ENCODE measurements around the gene SYPL2.

SYPL2 gene

DNA sequence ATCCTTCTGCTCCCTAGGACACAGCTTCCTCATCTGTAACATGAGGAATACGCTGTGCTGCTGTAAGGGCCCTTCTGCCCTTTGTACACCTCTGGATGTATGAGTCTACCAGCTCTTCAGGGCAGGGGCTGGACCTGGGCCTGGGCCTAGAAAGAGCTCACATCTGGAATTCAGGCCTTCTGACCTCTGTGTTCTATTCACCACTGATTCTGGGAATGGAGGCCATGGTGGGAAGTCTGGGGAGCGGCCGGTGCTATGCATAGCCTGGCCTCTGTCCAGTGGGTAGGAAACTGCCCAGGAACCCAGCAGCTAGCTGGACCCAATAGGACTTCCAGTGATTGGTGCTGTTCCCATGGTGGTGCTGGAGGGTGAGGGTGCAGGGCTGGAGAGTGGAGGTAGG is 62.4 kb downstream of the SYPL2 start:
- Histone ChIP-seq H3K9me3 (ENCODE audit: control insufficient read depth, low read length) (no peaks in the 10 kb centered on the region), H3K36me3 (ENCODE audit: control insufficient read depth, insufficient read depth, low read length) (no peaks in the 10 kb centered on the region), H3K4me1 (ENCODE audit: control insufficient read depth, insufficient read depth, low read length) (peaks cover 6% of the 10 kb centered on the region), H3K4me3 (ENCODE audit: low read length) (no peak overlapping the region), H3K27me3 (ENCODE audit: control insufficient read depth, insufficient read depth, low read length) (no peaks in the 10 kb centered on the region), H3K9ac (ENCODE audit: low read length) (no peak overlapping the region)

GRCh38 chr1:109529881-109530456 is 63.6 kb downstream of the SYPL2 start:
- H3K4me1 ChIP-seq (ENCODE audit: control insufficient read depth, insufficient read depth, low read length), result peaks cover 6% of the 10 kb centered on the region
- H3K9me3 ChIP-seq (ENCODE audit: control insufficient read depth, low read length), result no peaks in the 10 kb centered on the region
- H3K4me3 ChIP-seq (ENCODE audit: low read length), result no peak overlapping the region
- no peaks in the 10 kb centered on the region for H3K36me3 ChIP-seq (ENCODE audit: control insufficient read depth, insufficient read depth, low read length)
- H3K27me3 ChIP-seq (ENCODE audit: control insufficient read depth, insufficient read depth, low read length), result no peaks in the 10 kb centered on the region
- no peak overlapping the region for H3K9ac ChIP-seq (ENCODE audit: low read length)

- H3K4me1 ChIP-seq (ENCODE audit: control insufficient read depth, insufficient read depth, low read length), result peaks cover 6% of the 10 kb centered on the region
- H3K27me3 ChIP-seq (ENCODE audit: control insufficient read depth, insufficient read depth, low read length), result no peaks in the 10 kb centered on the region
- no peaks in the 10 kb centered on the region for H3K36me3 ChIP-seq (ENCODE audit: control insufficient read depth, insufficient read depth, low read length)
- no peaks in the 10 kb centered on the region for H3K9me3 ChIP-seq (ENCODE audit: control insufficient read depth, low read length)
- no peak overlapping the region for H3K4me3 ChIP-seq (ENCODE audit: low read length)
- H3K9ac ChIP-seq (ENCODE audit: low read length), result no peak overlapping the region
Measured at GRCh38 chr1:109530457-109531087, 64.2 kb downstream of the SYPL2 start.

- no peaks in the 10 kb centered on the region for H3K9me3 ChIP-seq (ENCODE audit: control insufficient read depth, low read length)
- H3K4me3 ChIP-seq (ENCODE audit: low read length), result no peak overlapping the region
- H3K27me3 ChIP-seq (ENCODE audit: control insufficient read depth, insufficient read depth, low read length), result no peaks in the 10 kb centered on the region
- peaks cover 6% of the 10 kb centered on the region for H3K4me1 ChIP-seq (ENCODE audit: control insufficient read depth, insufficient read depth, low read length)
- no peak overlapping the region for H3K9ac ChIP-seq (ENCODE audit: low read length)
- H3K36me3 ChIP-seq (ENCODE audit: control insufficient read depth, insufficient read depth, low read length), result no peaks in the 10 kb centered on the region
Measured at GRCh38 chr1:109531380-109531779, 65.0 kb downstream of the SYPL2 start.
